Measurements from ENCODE around the gene RNF144B. TPM values are rescaled to one million over a fixed set of nuclear protein-coding genes. Genes with fewer than 3 reads are reported as not detected.
A peak's percentile ranks its signal among the peaks of the same experiment; 100 is the strongest.

The RNF144B gene
- polyA plus RNA-seq, 3 donors, result 25.6 to 31.0 (median 27.9) TPM

DNA sequence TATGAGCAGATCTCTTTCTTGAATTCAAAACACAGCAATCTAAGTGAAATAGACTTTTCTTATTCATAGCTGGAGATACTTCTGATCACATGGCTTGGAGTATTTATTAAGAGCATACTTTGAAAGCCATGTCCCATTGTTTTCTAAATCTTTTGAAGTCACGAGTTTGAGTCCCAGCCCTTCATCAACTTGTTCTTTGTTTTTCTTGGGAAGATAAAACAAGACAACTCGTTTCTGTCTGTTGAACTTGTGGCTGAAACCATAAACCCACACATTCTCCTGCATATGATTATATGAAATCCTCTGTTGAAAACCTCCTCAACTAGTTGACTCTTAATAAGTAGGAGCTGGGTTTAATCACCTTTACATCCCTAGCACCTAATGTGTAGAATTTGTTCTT, 3.3 kb downstream of the RNF144B start:
- peaks cover 84% of the 10 kb centered on the region for H3K79me2 ChIP-seq (ENCODE audit: insufficient read depth, low read length)
- H3K9me3 ChIP-seq (replicated peaks in 1 of 2; ENCODE audit: control insufficient read depth in 1 of 2, insufficient read depth in 1 of 2, low read length in 2 of 2), result no peaks in the 10 kb centered on the region
- H3K4me3 Mint-ChIP-seq, result peak overlapping the region in 1 of 2 donors; percentile 99
- no peaks in the 10 kb centered on the region for H3K27me3 ChIP-seq (ENCODE audit: control insufficient read depth in 2 of 2, insufficient read depth in 2 of 2, low read length in 2 of 2)
- H2AFZ ChIP-seq (ENCODE audit: insufficient read depth, low read depth, low read length, poor library complexity, severe bottlenecking), result no peak overlapping the region
- H3K27ac ChIP-seq (ENCODE audit: low read depth in 1 of 2, low read length in 2 of 2), result peak overlapping the region in 1 of 2 donors; percentile 60
- peaks cover 34 to 43% of the 10 kb centered on the region in 2 donors for H3K36me3 Mint-ChIP-seq
- WGBS (ENCODE audit: insufficient coverage), result 100% methylated on average over 1 of the region's 2 CpGs
- DNase-seq, result no peak
- H3K4me3 ChIP-seq (replicated peaks in 1 of 3; ENCODE audit: low read depth in 2 of 3, low read length in 3 of 3), result peak overlapping the region; percentile 88 to 90 (median 89)
- no peaks in the 10 kb centered on the region for H3K9me3 Mint-ChIP-seq
- no peak for TF ChIP-seq CTCF (IDR thresholded peaks at IDR 0.05)
- H3K27ac Mint-ChIP-seq, result no peak overlapping the region
- H4K20me1 ChIP-seq (ENCODE audit: insufficient read depth, low read length), result peaks cover 55% of the 10 kb centered on the region
- H3K9ac ChIP-seq (ENCODE audit: insufficient read depth, low read length, poor library complexity, severe bottlenecking), result peak overlapping the region; percentile 25
- H3K4me2 ChIP-seq (replicated peaks; ENCODE audit: extremely low read depth, low read length, poor library complexity, severe bottlenecking), result peak overlapping the region; percentile 96
- H3K36me3 ChIP-seq (replicated peaks in 1 of 2; ENCODE audit: control insufficient read depth in 1 of 2, insufficient read depth in 2 of 2, low read length in 2 of 2), result peaks cover 3 to 24% of the 10 kb centered on the region in 2 donors
- peaks cover 67% of the 10 kb centered on the region for H3K4me1 Mint-ChIP-seq
- intact Hi-C loops (cut with micrococcal nuclease), result loop anchor here in 1 of 2 donors (10.0 kb wide), 1 partner anchor 114 kb away; no protein-coding TSS in a partner anchor
- H3K4me1 ChIP-seq (ENCODE audit: control insufficient read depth in 1 of 2, insufficient read depth in 2 of 2, low read length in 2 of 2), result peaks cover 41 to 71% of the 10 kb centered on the region in 2 donors
- H3K27me3 Mint-ChIP-seq (ENCODE audit: low read depth in 3 of 3), result peaks cover 0 to 2% (median 1%) of the 10 kb centered on the region in 3 donors

DNA sequence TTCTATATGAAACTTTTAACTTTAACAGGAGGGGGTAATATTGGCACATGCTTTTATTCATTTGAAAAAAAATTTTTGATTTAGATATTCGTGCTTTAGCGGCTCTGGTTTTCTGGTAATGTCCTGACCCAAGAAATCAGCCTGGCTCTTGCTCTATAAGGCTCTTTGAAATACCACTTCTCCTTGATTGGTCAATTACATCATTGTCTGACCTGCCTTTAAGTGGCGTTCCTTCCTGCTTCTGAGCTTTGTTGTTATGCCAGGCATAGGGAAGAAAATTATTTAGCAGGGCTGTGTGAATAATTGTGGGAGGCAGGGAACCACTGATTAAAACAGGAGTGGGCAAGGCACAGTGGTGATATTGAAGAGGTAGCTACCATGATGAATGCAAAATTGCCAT, 3.9 kb downstream of the RNF144B start:
- Mint-ChIP-seq H3K4me3 (peak overlapping the region in 1 of 2 donors; percentile 99), H3K36me3 (peaks cover 37 to 46% of the 10 kb centered on the region in 2 donors), H3K27ac (peak overlapping the region in 5 of 7 donors; percentile 56 to 83 (median 73)), H3K27me3 (ENCODE audit: low read depth in 3 of 3) (peaks cover 0 to 2% (median 1%) of the 10 kb centered on the region in 3 donors), H3K9me3 (no peaks in the 10 kb centered on the region), H3K4me1 (peaks cover 70% of the 10 kb centered on the region)
- peaks cover 89% of the 10 kb centered on the region for H3K79me2 ChIP-seq (ENCODE audit: insufficient read depth, low read length)
- H3K27me3 ChIP-seq (ENCODE audit: control insufficient read depth in 2 of 2, insufficient read depth in 2 of 2, low read length in 2 of 2), result no peaks in the 10 kb centered on the region
- peak overlapping the region; percentile 88 to 90 (median 89) for H3K4me3 ChIP-seq (replicated peaks in 1 of 3; ENCODE audit: low read depth in 2 of 3, low read length in 3 of 3)
- H4K20me1 ChIP-seq (ENCODE audit: insufficient read depth, low read length), result peaks cover 59% of the 10 kb centered on the region
- WGBS (ENCODE audit: insufficient coverage), result 90% methylated on average over 2 of the region's 3 CpGs
- H2AFZ ChIP-seq (ENCODE audit: insufficient read depth, low read depth, low read length, poor library complexity, severe bottlenecking), result no peak overlapping the region
- peak overlapping the region; percentile 96 for H3K4me2 ChIP-seq (replicated peaks; ENCODE audit: extremely low read depth, low read length, poor library complexity, severe bottlenecking)
- H3K9ac ChIP-seq (ENCODE audit: insufficient read depth, low read length, poor library complexity, severe bottlenecking), result no peak overlapping the region
- peaks cover 41 to 73% of the 10 kb centered on the region in 2 donors for H3K4me1 ChIP-seq (ENCODE audit: control insufficient read depth in 1 of 2, insufficient read depth in 2 of 2, low read length in 2 of 2)
- H3K27ac ChIP-seq (ENCODE audit: low read depth in 1 of 2, low read length in 2 of 2), result peak overlapping the region in 1 of 2 donors; percentile 60
- H3K36me3 ChIP-seq (replicated peaks in 1 of 2; ENCODE audit: control insufficient read depth in 1 of 2, insufficient read depth in 2 of 2, low read length in 2 of 2), result peaks cover 3 to 28% of the 10 kb centered on the region in 2 donors
- intact Hi-C loops (cut with micrococcal nuclease), result loop anchor here in 1 of 2 donors (10.0 kb wide), 1 partner anchor 114 kb away; no protein-coding TSS in a partner anchor
- TF ChIP-seq CTCF (IDR thresholded peaks at IDR 0.05), result no peak
- H3K9me3 ChIP-seq (replicated peaks in 1 of 2; ENCODE audit: control insufficient read depth in 1 of 2, insufficient read depth in 1 of 2, low read length in 2 of 2), result no peaks in the 10 kb centered on the region
- DNase-seq, result peak; percentile 38 to 65 (median 55)
